ENCODE measurements around the gene ST6GALNAC5.

DNA sequence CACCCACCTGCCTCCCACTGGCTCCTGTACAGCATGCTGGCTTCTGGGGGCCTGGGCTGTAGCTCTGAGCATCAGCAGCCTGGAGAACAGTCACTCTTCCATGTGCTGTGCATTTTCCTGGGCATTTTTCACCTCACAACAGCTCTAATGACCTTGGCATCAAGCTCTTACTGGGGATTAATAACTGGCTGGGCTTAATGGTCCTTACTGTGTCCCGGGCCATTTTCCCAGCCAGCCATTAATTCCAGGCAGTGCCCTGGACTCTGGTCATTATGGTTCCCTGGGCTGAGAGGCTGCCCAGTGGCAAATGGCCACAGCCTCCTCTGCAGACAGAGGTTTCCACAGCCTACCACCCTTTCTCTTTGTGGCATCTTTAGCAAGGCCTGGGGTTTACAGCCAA lies 171.8 kb downstream of the ST6GALNAC5 start:
- no peak for TF ChIP-seq POLR2A (IDR thresholded peaks at IDR 0.05)
- TF ChIP-seq, protein P1, sequence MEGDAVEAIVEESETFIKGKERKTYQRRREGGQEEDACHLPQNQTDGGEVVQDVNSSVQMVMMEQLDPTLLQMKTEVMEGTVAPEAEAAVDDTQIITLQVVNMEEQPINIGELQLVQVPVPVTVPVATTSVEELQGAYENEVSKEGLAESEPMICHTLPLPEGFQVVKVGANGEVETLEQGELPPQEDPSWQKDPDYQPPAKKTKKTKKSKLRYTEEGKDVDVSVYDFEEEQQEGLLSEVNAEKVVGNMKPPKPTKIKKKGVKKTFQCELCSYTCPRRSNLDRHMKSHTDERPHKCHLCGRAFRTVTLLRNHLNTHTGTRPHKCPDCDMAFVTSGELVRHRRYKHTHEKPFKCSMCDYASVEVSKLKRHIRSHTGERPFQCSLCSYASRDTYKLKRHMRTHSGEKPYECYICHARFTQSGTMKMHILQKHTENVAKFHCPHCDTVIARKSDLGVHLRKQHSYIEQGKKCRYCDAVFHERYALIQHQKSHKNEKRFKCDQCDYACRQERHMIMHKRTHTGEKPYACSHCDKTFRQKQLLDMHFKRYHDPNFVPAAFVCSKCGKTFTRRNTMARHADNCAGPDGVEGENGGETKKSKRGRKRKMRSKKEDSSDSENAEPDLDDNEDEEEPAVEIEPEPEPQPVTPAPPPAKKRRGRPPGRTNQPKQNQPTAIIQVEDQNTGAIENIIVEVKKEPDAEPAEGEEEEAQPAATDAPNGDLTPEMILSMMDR (IDR thresholded peaks at IDR 0.05) = no peak
